OCI-LY7 (cell line): ENCODE data around the gene APBA1.

ENCODE experiments used
- CTCF ChIP-seq: fragments of 200-600 bp; sonication (generic); conservative IDR thresholded peaks from 2 replicates; pipeline ENCODE4 v1.5.1; 2014; ENCODE audit warnings: mild to moderate bottlenecking, antibody characterized with exemption, low read length, moderate library complexity, mixed read lengths
- EZH2phosphoT487 ChIP-seq: fragments of 200-600 bp; sonication (generic); IDR thresholded peaks from 2 replicates; pipeline ENCODE4 v1.6.1; 2018; ENCODE audit warnings: low read depth, borderline replicate concordance, mild to moderate bottlenecking, mixed run types, antibody characterized with exemption, low read length, moderate library complexity, mixed read lengths

GRCh38 chr9:69453746-69454145 is 218.4 kb downstream of the APBA1 start:
- TF ChIP-seq CTCF (no peak), EZH2phosphoT487 (no peak)
